ENCODE data around the gene CCDC38. TPM values are rescaled to one million over a fixed set of nuclear protein-coding genes. Genes with fewer than 3 reads are reported as not detected.
"Not testable (repeated sequence)": the region's sequence is repeated elsewhere in the genome, so short reads cannot be mapped to it uniquely, and the experiment has no call there.

CCDC38 gene
- total RNA-seq, 2 experiments from 2014 or later, result not detected

- DNase-seq (no peak), ATAC-seq (no peak)
- ChIA-PET CTCF (interaction anchor here (1.5 kb wide), 1 partner anchor 14 kb away, joined by 3 read pairs; no protein-coding TSS in a partner anchor), POLR2A (no interaction called here)
- no peaks in the 10 kb centered on the region for H3K9me3 Mint-ChIP-seq (ENCODE audit: insufficient read depth)
- H3K36me3 Mint-ChIP-seq (ENCODE audit: low read depth), result no peaks in the 10 kb centered on the region
- no peak overlapping the region for H3K4me3 Mint-ChIP-seq
- H3K27ac Mint-ChIP-seq, result no peak overlapping the region
- H3K27me3 Mint-ChIP-seq (ENCODE audit: low read depth), result no peaks in the 10 kb centered on the region
- no peaks in the 10 kb centered on the region for H3K4me1 Mint-ChIP-seq (ENCODE audit: low read depth)
Observed at GRCh38 chr12:95976416-95976832, 34.0 kb upstream of the CCDC38 start.

DNA sequence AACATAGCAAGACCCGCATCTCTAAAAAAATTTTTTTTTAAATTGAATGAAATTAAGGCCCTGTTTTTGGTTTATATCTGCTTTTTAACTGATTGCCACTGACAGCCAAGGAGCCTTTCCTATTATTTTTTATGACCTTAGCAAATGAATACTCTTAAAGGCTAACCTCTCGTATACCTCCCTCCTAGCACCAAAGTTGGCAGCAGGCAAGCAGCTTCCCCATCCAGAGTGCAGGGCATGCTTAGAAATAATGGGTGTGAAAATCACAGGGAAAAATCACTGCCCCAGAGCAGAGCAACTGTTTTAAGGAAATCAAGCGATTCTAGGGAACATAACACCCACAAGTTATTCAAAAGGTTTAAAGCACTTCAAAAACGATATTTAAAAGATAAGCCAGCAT lies 33.1 kb upstream of the CCDC38 start:
- ATAC-seq (no peak), DNase-seq (no peak)
- no peaks in the 10 kb centered on the region for H3K9me3 Mint-ChIP-seq (ENCODE audit: insufficient read depth)
- POLR2A ChIA-PET, result interaction anchor here (0.6 kb wide), 1 partner anchor 240 kb away, joined by 3 read pairs; no protein-coding TSS in a partner anchor
- CTCF ChIA-PET, result no interaction called here
- H3K27ac Mint-ChIP-seq, result no peak overlapping the region
- H3K27me3 Mint-ChIP-seq (ENCODE audit: low read depth), result no peaks in the 10 kb centered on the region
- no peak overlapping the region for H3K4me3 Mint-ChIP-seq
- no peaks in the 10 kb centered on the region for H3K36me3 Mint-ChIP-seq (ENCODE audit: low read depth)
- H3K4me1 Mint-ChIP-seq (ENCODE audit: low read depth), result no peaks in the 10 kb centered on the region

GRCh38 chr12:95974358-95974757 lies 31.9 kb upstream of the CCDC38 start:
- POLR2A ChIA-PET, result interaction anchor here (0.6 kb wide), 1 partner anchor 842 kb away, joined by 3 read pairs; no protein-coding TSS in a partner anchor
- H3K4me3 Mint-ChIP-seq, result no peak overlapping the region
- CTCF ChIA-PET, result no interaction called here
- H3K9me3 Mint-ChIP-seq (ENCODE audit: insufficient read depth), result no peaks in the 10 kb centered on the region
- no peaks in the 10 kb centered on the region for H3K27me3 Mint-ChIP-seq (ENCODE audit: low read depth)
- no peaks in the 10 kb centered on the region for H3K36me3 Mint-ChIP-seq (ENCODE audit: low read depth)
- no peak for ATAC-seq
- H3K4me1 Mint-ChIP-seq (ENCODE audit: low read depth), result no peaks in the 10 kb centered on the region
- H3K27ac Mint-ChIP-seq, result no peak overlapping the region
- DNase-seq, result no peak

DNA sequence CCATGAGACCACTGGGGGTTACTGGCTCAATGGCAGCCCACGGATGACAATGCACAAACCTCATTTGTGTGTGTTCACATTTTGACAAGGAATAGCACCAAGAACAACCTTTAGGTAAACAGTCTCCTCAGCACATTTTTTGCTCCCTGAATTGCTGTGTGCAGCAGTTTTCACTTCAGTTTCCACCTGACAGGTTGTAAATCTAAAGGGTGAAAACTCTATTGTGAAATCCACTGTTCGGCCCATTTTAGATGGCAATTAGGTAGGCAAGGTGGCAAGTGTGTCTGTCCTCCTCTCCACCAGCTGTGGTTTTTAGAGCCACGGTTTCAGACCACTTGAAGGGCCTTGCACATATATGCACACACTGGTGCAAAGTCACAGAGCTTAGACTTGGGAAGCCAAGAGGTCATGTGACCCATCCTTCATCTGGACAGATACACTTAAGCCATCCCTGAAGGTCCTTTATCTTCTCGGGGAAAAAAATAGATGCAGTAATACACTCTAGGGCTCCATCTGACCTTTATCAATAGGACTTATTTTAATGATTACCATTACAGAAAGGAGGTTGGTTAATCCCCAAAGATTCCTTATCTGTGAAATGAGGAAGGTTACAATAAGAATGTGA lies 30.5 kb upstream of the CCDC38 start:
- Mint-ChIP-seq H3K9me3 (ENCODE audit: insufficient read depth) (no peaks in the 10 kb centered on the region), H3K27ac (no peak overlapping the region), H3K27me3 (ENCODE audit: low read depth) (no peaks in the 10 kb centered on the region), H3K4me1 (ENCODE audit: low read depth) (no peaks in the 10 kb centered on the region), H3K4me3 (no peak overlapping the region), H3K36me3 (ENCODE audit: low read depth) (no peaks in the 10 kb centered on the region)
- ATAC-seq (no peak), DNase-seq (no peak)
- POLR2A ChIA-PET, result no interaction called here
- CTCF ChIA-PET, result no interaction called here

DNA sequence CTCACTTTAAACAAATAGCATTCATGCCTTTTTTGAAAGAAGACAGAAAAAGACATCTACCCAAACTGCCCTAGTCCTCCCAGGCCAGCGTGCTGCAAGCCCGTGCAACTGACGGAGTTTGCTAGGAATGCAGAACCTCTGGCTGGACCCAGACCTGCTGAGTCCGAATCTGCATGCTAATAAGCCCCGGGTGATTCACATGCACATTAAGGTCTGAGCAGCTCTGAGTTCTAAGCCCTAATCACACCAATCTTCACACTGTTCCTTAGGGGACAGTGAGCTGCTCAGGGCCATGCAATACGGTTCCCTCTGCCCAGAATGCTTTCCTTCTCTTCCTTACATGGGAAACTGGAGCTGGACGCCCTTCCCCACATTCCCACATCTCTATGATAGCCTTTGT lies 28.5 kb upstream of the CCDC38 start:
- no peak for DNase-seq
- Mint-ChIP-seq H3K4me3 (no peak overlapping the region), H3K4me1 (ENCODE audit: low read depth) (no peaks in the 10 kb centered on the region), H3K9me3 (ENCODE audit: insufficient read depth) (no peaks in the 10 kb centered on the region), H3K36me3 (ENCODE audit: low read depth) (no peaks in the 10 kb centered on the region), H3K27ac (no peak overlapping the region), H3K27me3 (ENCODE audit: low read depth) (no peaks in the 10 kb centered on the region)
- ATAC-seq, result no peak
- ChIA-PET POLR2A (no interaction called here), CTCF (no interaction called here)

GRCh38 chr12:95969116-95969515 lies 26.7 kb upstream of the CCDC38 start:
- H3K9me3 Mint-ChIP-seq (ENCODE audit: insufficient read depth); H3K36me3 Mint-ChIP-seq (ENCODE audit: low read depth); CTCF ChIA-PET; H3K27me3 Mint-ChIP-seq (ENCODE audit: low read depth); POLR2A ChIA-PET; H3K27ac Mint-ChIP-seq; DNase-seq; H3K4me3 Mint-ChIP-seq; H3K4me1 Mint-ChIP-seq (ENCODE audit: low read depth); ATAC-seq: not testable (repeated sequence)

DNA sequence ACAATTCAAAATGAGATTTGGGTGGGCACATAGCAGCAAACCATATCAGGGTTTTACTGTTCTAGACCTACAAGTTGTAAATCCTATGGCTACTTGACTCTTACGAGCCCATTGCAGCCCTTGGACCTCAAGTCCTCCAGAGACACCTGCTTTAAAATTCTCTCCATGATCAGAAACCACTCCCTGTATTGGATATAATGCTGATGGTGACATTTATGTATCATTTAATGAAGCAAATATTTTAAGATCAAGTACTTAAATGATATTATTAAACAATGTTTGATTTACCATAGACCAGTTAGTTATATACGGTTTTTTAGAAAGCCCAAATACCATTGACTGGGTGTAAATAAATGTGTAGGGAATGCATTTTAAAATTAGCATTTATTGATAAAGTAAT lies 24.9 kb upstream of the CCDC38 start:
- Mint-ChIP-seq H3K9me3 (ENCODE audit: insufficient read depth) (no peaks in the 10 kb centered on the region), H3K27me3 (ENCODE audit: low read depth) (no peaks in the 10 kb centered on the region), H3K4me3 (no peak overlapping the region), H3K27ac (no peak overlapping the region), H3K36me3 (ENCODE audit: low read depth) (no peaks in the 10 kb centered on the region), H3K4me1 (ENCODE audit: low read depth) (no peaks in the 10 kb centered on the region)
- DNase-seq (no peak), ATAC-seq (no peak)
- CTCF ChIA-PET, result no interaction called here
- POLR2A ChIA-PET, result no interaction called here

GRCh38 chr12:95966287-95966870 lies 24.0 kb upstream of the CCDC38 start:
- no peaks in the 10 kb centered on the region for H3K9me3 Mint-ChIP-seq (ENCODE audit: insufficient read depth)
- ATAC-seq (no peak), DNase-seq (no peak)
- no peaks in the 10 kb centered on the region for H3K27me3 Mint-ChIP-seq (ENCODE audit: low read depth)
- no peaks in the 10 kb centered on the region for H3K36me3 Mint-ChIP-seq (ENCODE audit: low read depth)
- ChIA-PET CTCF (interaction anchor here (1.1 to 2.5 kb wide), 2 partner anchors 32 to 48 kb away, joined by 4 to 8 read pairs; no protein-coding TSS in a partner anchor), POLR2A (no interaction called here)
- no peak overlapping the region for H3K4me3 Mint-ChIP-seq
- H3K4me1 Mint-ChIP-seq (ENCODE audit: low read depth), result no peaks in the 10 kb centered on the region
- no peak overlapping the region for H3K27ac Mint-ChIP-seq

- CTCF ChIA-PET, result interaction anchor here (0.9 kb wide), 1 partner anchor 36 kb away, joined by 4 read pairs; no protein-coding TSS in a partner anchor
- H3K36me3 Mint-ChIP-seq (ENCODE audit: low read depth), result no peaks in the 10 kb centered on the region
- H3K4me1 Mint-ChIP-seq (ENCODE audit: low read depth), result no peaks in the 10 kb centered on the region
- no peaks in the 10 kb centered on the region for H3K27me3 Mint-ChIP-seq (ENCODE audit: low read depth)
- ATAC-seq (peak; percentile 49), DNase-seq (no peak)
- POLR2A ChIA-PET, result interaction anchor here (0.8 kb wide), 1 partner anchor 43 kb away, joined by 3 read pairs; no protein-coding TSS in a partner anchor
- H3K4me3 Mint-ChIP-seq, result no peak overlapping the region
- H3K9me3 Mint-ChIP-seq (ENCODE audit: insufficient read depth), result no peaks in the 10 kb centered on the region
- no peak overlapping the region for H3K27ac Mint-ChIP-seq
Observed at GRCh38 chr12:95963096-95963495, 20.7 kb upstream of the CCDC38 start.

DNA sequence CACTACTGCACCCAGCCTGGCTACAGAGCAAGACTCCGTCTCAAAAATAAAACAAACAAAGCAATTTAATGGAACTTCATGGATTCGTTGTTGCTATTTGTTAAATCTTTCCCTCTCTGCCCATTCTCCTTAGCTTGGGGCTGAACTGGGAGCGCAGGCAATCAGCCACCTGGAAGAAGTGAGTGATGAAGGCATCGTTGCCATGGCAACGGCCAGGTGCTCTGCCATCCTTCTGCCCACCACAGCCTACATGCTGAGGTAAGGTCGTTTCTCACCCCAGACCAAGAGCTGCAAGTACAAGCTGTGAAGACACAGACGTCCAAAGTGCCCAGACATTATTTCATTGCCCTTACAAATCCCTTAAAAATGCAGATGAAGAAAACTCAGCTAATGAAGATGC lies 19.8 kb upstream of the CCDC38 start:
- ATAC-seq, result no peak
- H3K27me3 Mint-ChIP-seq (ENCODE audit: low read depth), result no peaks in the 10 kb centered on the region

GRCh38 chr12:95960241-95960640 lies 17.8 kb upstream of the CCDC38 start:
- Mint-ChIP-seq H3K4me1 (ENCODE audit: low read depth) (no peaks in the 10 kb centered on the region), H3K9me3 (ENCODE audit: insufficient read depth) (no peaks in the 10 kb centered on the region), H3K36me3 (ENCODE audit: low read depth) (no peaks in the 10 kb centered on the region), H3K4me3 (no peak overlapping the region), H3K27me3 (ENCODE audit: low read depth) (no peaks in the 10 kb centered on the region), H3K27ac (no peak overlapping the region)
- no peak for ATAC-seq
- DNase-seq, result no peak
- ChIA-PET CTCF (interaction anchor here (2.8 kb wide), 1 partner anchor 42 kb away, joined by 15 read pairs; no protein-coding TSS in a partner anchor), POLR2A (no interaction called here)

More for the DNA sequence above, 19.8 kb upstream of the CCDC38 start:
- H3K9me3 Mint-ChIP-seq (ENCODE audit: insufficient read depth), result no peaks in the 10 kb centered on the region
- no peak overlapping the region for H3K4me3 Mint-ChIP-seq
- H3K36me3 Mint-ChIP-seq (ENCODE audit: low read depth), result no peaks in the 10 kb centered on the region
- POLR2A ChIA-PET, result interaction anchor here (0.8 kb wide), 1 partner anchor 44 kb away, joined by 3 read pairs; no protein-coding TSS in a partner anchor
- CTCF ChIA-PET, result interaction anchor here (0.9 to 1.5 kb wide), 2 partner anchors 15 to 36 kb away, joined by 3 to 5 read pairs (median 4); no protein-coding TSS in a partner anchor
- no peak for DNase-seq
- no peak overlapping the region for H3K27ac Mint-ChIP-seq
- no peaks in the 10 kb centered on the region for H3K4me1 Mint-ChIP-seq (ENCODE audit: low read depth)

GRCh38 chr12:95959107-95959506 lies 16.7 kb upstream of the CCDC38 start:
- ChIA-PET CTCF (interaction anchor here (2.0 to 2.8 kb wide), 2 partner anchors 40 kb away, joined by 9 to 15 read pairs; no protein-coding TSS in a partner anchor), POLR2A (no interaction called here)
- no peaks in the 10 kb centered on the region for H3K9me3 Mint-ChIP-seq (ENCODE audit: insufficient read depth)
- H3K4me3 Mint-ChIP-seq, result no peak overlapping the region
- no peaks in the 10 kb centered on the region for H3K36me3 Mint-ChIP-seq (ENCODE audit: low read depth)
- H3K27ac Mint-ChIP-seq, result no peak overlapping the region
- H3K4me1 Mint-ChIP-seq (ENCODE audit: low read depth), result no peaks in the 10 kb centered on the region
- DNase-seq (no peak), ATAC-seq (peak; percentile 47)
- no peaks in the 10 kb centered on the region for H3K27me3 Mint-ChIP-seq (ENCODE audit: low read depth)

Data from activated CD8-positive, alpha-beta T cell treated with anti-CD3 and anti-CD28 coated beads, Interleukin-2, amount 10 ng/mL, durations not matched to agents 7 days and 5 days (primary cell).